WERI-Rb-1 (cell line): ENCODE measurements around the gene ZIC4.

Experiments used
- DNase-seq: peaks from one replicate; pipeline ENCODE4 v3.0.0-alpha.2; 2020
- H3K27ac ChIP-seq: fragments of 250-450 bp; sonication (Bioruptor Pico); 2 replicates; pipeline ENCODE4 v1.5.1; 2020; ENCODE audit warnings: mild to moderate bottlenecking, moderate library complexity
- H3K27me3 ChIP-seq: fragments of 250-450 bp; sonication (Bioruptor Pico); 2 replicates; pipeline ENCODE4 v1.5.1; 2021; ENCODE audit warnings: mild to moderate bottlenecking, low read depth, moderate library complexity; ENCODE audit not compliant: insufficient read depth, severe bottlenecking
- H3K36me3 ChIP-seq: fragments of 250-450 bp; sonication (Bioruptor Pico); 2 replicates; pipeline ENCODE4 v1.5.1; 2020; ENCODE audit warnings: mild to moderate bottlenecking, moderate library complexity
- H3K4me3 ChIP-seq: 2 replicates; pipeline ENCODE4 v1.5.1; 2011; ENCODE audit warnings: low read depth, mild to moderate bottlenecking, control low read depth, low read length
- H3K9me3 ChIP-seq: fragments of 250-450 bp; sonication (Bioruptor Pico); 2 replicates; pipeline ENCODE4 v1.5.1; 2021; ENCODE audit warnings: mild to moderate bottlenecking, moderate library complexity; ENCODE audit not compliant: severe bottlenecking
- CTCF ChIP-seq: IDR thresholded peaks from 2 replicates; pipeline ENCODE4 v1.5.1; 2011; ENCODE audit warnings: low read depth, mild to moderate bottlenecking, control low read depth, inconsistent platforms, low read length

The ZIC4 gene

GRCh38 chr3:147388700-147389580, 17.4 kb downstream of the ZIC4 start:
- Histone ChIP-seq H3K27ac (no peak overlapping the region), H3K36me3 (peaks cover 3% of the 10 kb centered on the region; the same call in 1 of the 2 replicates), H3K27me3 (no peaks in the 10 kb centered on the region), H3K4me3 (no peak overlapping the region), H3K9me3 (no peaks in the 10 kb centered on the region)
- no peak for DNase-seq
- TF ChIP-seq CTCF = no peak

GRCh38 chr3:147387885-147388699, 18.3 kb downstream of the ZIC4 start:
- Histone ChIP-seq H3K27me3 (no peaks in the 10 kb centered on the region), H3K27ac (no peak overlapping the region), H3K36me3 (no peaks in the 10 kb centered on the region), H3K4me3 (no peak overlapping the region), H3K9me3 (no peaks in the 10 kb centered on the region)
- TF ChIP-seq CTCF = no peak
- DNase-seq = no peak

- no peak overlapping the region for H3K4me3 ChIP-seq
- H3K36me3 ChIP-seq = no peaks in the 10 kb centered on the region
- no peak for DNase-seq
- H3K27me3 ChIP-seq = no peaks in the 10 kb centered on the region
- H3K27ac ChIP-seq = no peak overlapping the region
- H3K9me3 ChIP-seq = no peaks in the 10 kb centered on the region
- no peak for TF ChIP-seq CTCF
These were observed 19.0 kb downstream of the ZIC4 start for GRCh38 chr3:147387291-147387884.

GRCh38 chr3:147385059-147386012, 21.0 kb downstream of the ZIC4 start:
- Histone ChIP-seq H3K27me3 (no peaks in the 10 kb centered on the region), H3K4me3 (no peak overlapping the region)

More at GRCh38 chr3:147385059-147386012, 21.0 kb downstream of the ZIC4 start:
- H3K27ac ChIP-seq = no peak overlapping the region
- H3K9me3 ChIP-seq = no peaks in the 10 kb centered on the region
- TF ChIP-seq CTCF = no peak
- no peaks in the 10 kb centered on the region for H3K36me3 ChIP-seq
- DNase-seq = no peak
